ENCODE measurements around the gene KCNK10. TPM values are rescaled to one million over a fixed set of nuclear protein-coding genes. Genes with fewer than 3 reads are reported as not detected.

The KCNK10 gene
- total and polyA plus RNA-seq, 2 donors from 2014 or later = 0.54 to 1.1 TPM

- Histone ChIP-seq H3K9me3 (ENCODE audit: control insufficient read depth in 2 of 3, insufficient read depth in 1 of 3, low read length in 3 of 3) (no peaks in the 10 kb centered on the region), H3K4me3 (ENCODE audit: low read length in 3 of 3) (no peak overlapping the region), H3K27ac (ENCODE audit: low read depth in 2 of 2, low read length in 2 of 2) (no peak overlapping the region), H3K27me3 (ENCODE audit: control insufficient read depth, insufficient read depth, low read length) (no peaks in the 10 kb centered on the region), H3K9ac (ENCODE audit: low read length in 3 of 3) (no peak overlapping the region), H3K4me1 (ENCODE audit: control insufficient read depth in 2 of 3, insufficient read depth in 2 of 3, low read depth in 1 of 3, low read length in 3 of 3) (no peaks in the 10 kb centered on the region), H3K36me3 (ENCODE audit: control insufficient read depth in 2 of 3, insufficient read depth in 3 of 3, low read length in 3 of 3) (no peaks in the 10 kb centered on the region)
- intact Hi-C loops (cut with DNase I) = no loop called here
- TF ChIP-seq CTCF (IDR thresholded peaks at IDR 0.05; ENCODE audit: borderline replicate concordance, extremely low read depth, insufficient read depth) = no peak
- FAIRE-seq (no peak), DNase-seq (peak in 2 of 5 donors; percentile 18 to 26)
Measured at GRCh38 chr14:88195676-88196075, 127.4 kb downstream of the KCNK10 start.

- TF ChIP-seq CTCF (IDR thresholded peaks at IDR 0.05; ENCODE audit: borderline replicate concordance, extremely low read depth, insufficient read depth) = no peak
- intact Hi-C loops (cut with DNase I) = no loop called here
- H3K27me3 ChIP-seq (ENCODE audit: control insufficient read depth, insufficient read depth, low read length) = no peaks in the 10 kb centered on the region
- DNase-seq (no peak), FAIRE-seq (no peak)
- H3K36me3 ChIP-seq (ENCODE audit: control insufficient read depth in 2 of 3, insufficient read depth in 3 of 3, low read length in 3 of 3) = no peaks in the 10 kb centered on the region
- H3K9ac ChIP-seq (ENCODE audit: low read length in 3 of 3) = no peak overlapping the region
- H3K4me3 ChIP-seq (ENCODE audit: low read length in 3 of 3) = no peak overlapping the region
- no peaks in the 10 kb centered on the region for H3K4me1 ChIP-seq (ENCODE audit: control insufficient read depth in 2 of 3, insufficient read depth in 2 of 3, low read depth in 1 of 3, low read length in 3 of 3)
- no peaks in the 10 kb centered on the region for H3K9me3 ChIP-seq (ENCODE audit: control insufficient read depth in 2 of 3, insufficient read depth in 1 of 3, low read length in 3 of 3)
- no peak overlapping the region for H3K27ac ChIP-seq (ENCODE audit: low read depth in 2 of 2, low read length in 2 of 2)
Measured at GRCh38 chr14:88194531-88194930, 128.5 kb downstream of the KCNK10 start.

GRCh38 chr14:88191605-88192004 lies 131.5 kb downstream of the KCNK10 start:
- Histone ChIP-seq H3K27me3 (ENCODE audit: control insufficient read depth, insufficient read depth, low read length) (no peaks in the 10 kb centered on the region), H3K4me3 (ENCODE audit: low read length in 3 of 3) (no peak overlapping the region), H3K36me3 (ENCODE audit: control insufficient read depth in 2 of 3, insufficient read depth in 3 of 3, low read length in 3 of 3) (no peaks in the 10 kb centered on the region), H3K9me3 (ENCODE audit: control insufficient read depth in 2 of 3, insufficient read depth in 1 of 3, low read length in 3 of 3) (no peaks in the 10 kb centered on the region), H3K9ac (ENCODE audit: low read length in 3 of 3) (no peak overlapping the region), H3K4me1 (ENCODE audit: control insufficient read depth in 2 of 3, insufficient read depth in 2 of 3, low read depth in 1 of 3, low read length in 3 of 3) (peaks cover 0 to 5% (median 4%) of the 10 kb centered on the region in 3 donors), H3K27ac (ENCODE audit: low read depth in 2 of 2, low read length in 2 of 2) (no peak overlapping the region)
- TF ChIP-seq CTCF (IDR thresholded peaks at IDR 0.05; ENCODE audit: borderline replicate concordance, extremely low read depth, insufficient read depth) = no peak
- intact Hi-C loops (cut with DNase I) = no loop called here
- FAIRE-seq (no peak), DNase-seq (no peak)

Data from kidney (tissue), 14 donors.